HCT116 (cell line): ENCODE measurements around the gene ZDHHC14. TPM values are rescaled to one million over a fixed set of nuclear protein-coding genes. Genes with fewer than 3 reads are reported as not detected.

Experiments
- ATAC-seq: fragments of 200-7000 bp; cut with Tn5 transposase; 2 replicates; pipeline ENCODE4 v1.9.1; 2020; ENCODE audit warnings: mild to moderate bottlenecking, moderate library complexity
- BruUV-seq: library from RNA; stranded (reverse); fragments of 400-500 nt; replicated peaks from 2 replicates; lab custom pipeline; 2021; lab: Mats Ljungman, UMichigan
- CTCF ChIA-PET: fragments of 300-600 bp; sonication (Branson Sonifier 250); formaldehyde crosslinking; loops from one replicate; lab custom pipeline; 2021; ENCODE audit warnings: antibody characterized with exemption; lab: Charles Lee
- POLR2A ChIA-PET: fragments of 300-600, 350-600 bp; sonication (Branson Sonifier 250); formaldehyde crosslinking; loops from one replicate; lab custom pipeline; 2021; ENCODE audit warnings: antibody characterized with exemption; lab: Charles Lee
- RAD21 ChIA-PET, 2 experiments: fragments of 300-600 bp; sonication (Branson Sonifier 250); formaldehyde crosslinking; loops; one replicate each; lab custom pipeline; 2023; ENCODE audit warnings: low total read pairs in 2 of 2; ENCODE audit not compliant: uncharacterized antibody in 2 of 2, unreplicated experiment in 2 of 2, low non-redundant PET in 1 of 2; lab: Charles Lee
- DNase-seq: peaks from one replicate; pipeline ENCODE4 v3.0.0-alpha.2; 2010; ENCODE audit warnings: low read depth, low spot score
- H2AFZ ChIP-seq: fragments of 200-600 bp; shearing (Covaris generic), sonication (generic); 2 replicates; pipeline ENCODE4 v1.6.1; 2017; ENCODE audit warnings: low read depth, mixed run types, mixed read lengths, antibody characterized with exemption, low read length; ENCODE audit not compliant: poor library complexity, severe bottlenecking
- H3K27ac ChIP-seq: 2 replicates; pipeline ENCODE4 v1.5.1; 2012; ENCODE audit warnings: low read depth, low read length
- H3K27me3 ChIP-seq: fragments of 200-600 bp; sonication (generic); 2 replicates; pipeline ENCODE4 v1.6.1; 2016; ENCODE audit warnings: mixed run types, low read length, mixed read lengths; ENCODE audit not compliant: insufficient read depth
- H3K36me3 ChIP-seq, 2 experiments: fragments of 200-500 bp in 1 of 2; fragments of 200-600 bp in 1 of 2; sonication (Bioruptor generic) in 1 of 2; sonication (generic) in 1 of 2; 2 replicates each; pipeline versions ENCODE4 v1.5.1 to v1.6.1; 2014 to 2016; ENCODE audit warnings: low read length in 2 of 2, inconsistent platforms in 1 of 2, mixed read lengths in 1 of 2, mixed run types in 1 of 2; ENCODE audit not compliant: insufficient read depth in 2 of 2, control insufficient read depth in 1 of 2
- H3K4me1 ChIP-seq, 2 experiments: fragments of 200-600 bp in 1 of 2; sonication (generic) in 1 of 2; 2 replicates each; pipeline versions ENCODE4 v1.5.1 to v1.6.1; 2012 to 2017; ENCODE audit warnings: low read length in 2 of 2, inconsistent platforms in 1 of 2, mild to moderate bottlenecking in 1 of 2, mixed read lengths in 1 of 2, mixed run types in 1 of 2, moderate library complexity in 1 of 2; ENCODE audit not compliant: insufficient read depth in 2 of 2, control insufficient read depth in 1 of 2
- H3K4me2 ChIP-seq: fragments of 200-600 bp; sonication (generic); 2 replicates; pipeline ENCODE4 v1.6.1; 2017; ENCODE audit warnings: mixed run types, low read length, mixed read lengths
- H3K4me3 ChIP-seq, 2 experiments: fragments of 200-600 bp in 1 of 2; sonication (generic) in 1 of 2; replicated peaks in 1 of 2; 2 replicates each; pipeline ENCODE4 v1.5.1; 2011 to 2016; ENCODE audit warnings: low read length in 2 of 2, control low read depth in 1 of 2, low read depth in 1 of 2, mild to moderate bottlenecking in 1 of 2, mixed read lengths in 1 of 2, mixed run types in 1 of 2
- H3K79me2 ChIP-seq: fragments of 200-600 bp; sonication (generic); 2 replicates; pipeline ENCODE4 v1.6.1; 2017; ENCODE audit warnings: mild to moderate bottlenecking, mixed run types, low read length, moderate library complexity, mixed read lengths; ENCODE audit not compliant: insufficient read depth
- H3K9ac ChIP-seq: fragments of 200-600 bp; sonication (generic); 2 replicates; pipeline ENCODE4 v1.6.1; 2016; ENCODE audit warnings: low read length, mixed read lengths
- H3K9me2 ChIP-seq: fragments of 200-600 bp; sonication (generic), shearing (Covaris generic); 2 replicates; pipeline ENCODE4 v1.6.1; 2017; ENCODE audit warnings: mixed run types, mild to moderate bottlenecking, moderate library complexity; ENCODE audit not compliant: insufficient read depth
- H3K9me3 ChIP-seq, 2 experiments: fragments of 200-500 bp in 1 of 2; fragments of 200-600 bp in 1 of 2; sonication (Bioruptor generic) in 1 of 2; sonication (generic) in 1 of 2; 2 replicates each; pipeline ENCODE4 v1.6.1; 2014 to 2017; ENCODE audit warnings: low read length in 2 of 2, mixed read lengths in 2 of 2, inconsistent platforms in 1 of 2, low read depth in 1 of 2, mild to moderate bottlenecking in 1 of 2, mixed run types in 1 of 2, moderate library complexity in 1 of 2; ENCODE audit not compliant: control insufficient read depth in 1 of 2, insufficient read depth in 1 of 2
- H4K20me1 ChIP-seq: fragments of 200-600 bp; sonication (generic), shearing (Covaris generic); 2 replicates; pipeline ENCODE4 v1.6.1; 2017; ENCODE audit warnings: mixed run types, mild to moderate bottlenecking, moderate library complexity; ENCODE audit not compliant: insufficient read depth
- CBX3 ChIP-seq: IDR thresholded peaks from 2 replicates; pipeline ENCODE4 v1.6.1; 2012; ENCODE audit warnings: low read depth
- CEBPB ChIP-seq: IDR thresholded peaks from 2 replicates; pipeline ENCODE4 v1.6.1; 2012; ENCODE audit warnings: low read depth
- EGR1 ChIP-seq: IDR thresholded peaks from 2 replicates; pipeline ENCODE4 v1.6.1; 2012; ENCODE audit warnings: low read depth
- ELF1 ChIP-seq: IDR thresholded peaks from 2 replicates; pipeline ENCODE4 v1.6.1; 2012; ENCODE audit warnings: low read depth, borderline replicate concordance
- EZH2phosphoT487 ChIP-seq: fragments of 200-600 bp; IDR thresholded peaks from 2 replicates; pipeline ENCODE4 v1.6.1; 2018; ENCODE audit warnings: antibody characterized with exemption, borderline replicate concordance
- FOSL1 ChIP-seq: IDR thresholded peaks from 2 replicates; pipeline ENCODE4 v1.6.1; 2012; ENCODE audit warnings: low read depth
- JUND ChIP-seq: IDR thresholded peaks from 2 replicates; pipeline ENCODE4 v1.6.1; 2012
- POLR2A ChIP-seq: IDR thresholded peaks from 2 replicates; pipeline ENCODE4 v1.7.0; 2011; ENCODE audit warnings: borderline replicate concordance; ENCODE audit not compliant: insufficient read depth, insufficient read length; ENCODE audit errors: extremely low read depth
- POLR2AphosphoS5 ChIP-seq: IDR thresholded peaks from 2 replicates; pipeline ENCODE4 v1.6.1; 2011; ENCODE audit warnings: mild to moderate bottlenecking, low read depth, low read length, moderate library complexity
- TCF7L2 ChIP-seq: IDR thresholded peaks from 2 replicates; pipeline ENCODE4 v1.7.0; 2011; ENCODE audit warnings: borderline replicate concordance, inconsistent platforms; ENCODE audit not compliant: insufficient read depth, insufficient read length; ENCODE audit errors: extremely low read depth
- YY1 ChIP-seq: IDR thresholded peaks from 2 replicates; pipeline ENCODE4 v1.6.1; 2011; ENCODE audit warnings: low read length, low read depth, moderate library complexity, mild to moderate bottlenecking; ENCODE audit not compliant: insufficient replicate concordance; ENCODE audit errors: extremely low read depth
- ZFX ChIP-seq: fragments of 450-650 bp; IDR thresholded peaks from 2 replicates; pipeline ENCODE4 v1.6.1; 2017
- ZNF274 ChIP-seq: fragments of 200-500 bp; sonication (Bioruptor generic); IDR thresholded peaks from 2 replicates; pipeline ENCODE4 v1.6.1; 2014; ENCODE audit warnings: mild to moderate bottlenecking, low read depth, low read length, inconsistent platforms
- intact Hi-C: fragments of 100-400 bp; cut with micrococcal nuclease; formaldehyde crosslinking; loops from 2 replicates; pipeline ENCODE4 v1.10.0; 2022
- total RNA-seq: library from RNA; stranded (reverse); gene quantifications from one replicate; pipeline ENCODE4 v1.2.1, GENCODE V29; 2021; ENCODE audit not compliant: unreplicated experiment
- TF ChIP-seq, protein P1 (sequence below): IDR thresholded peaks from 2 replicates; pipeline ENCODE4 v1.6.1; 2012
- TF ChIP-seq, protein P2 (sequence below): IDR thresholded peaks from 2 replicates; pipeline ENCODE4 v1.6.1; 2012; ENCODE audit warnings: low read depth
- TF ChIP-seq, protein P3 (sequence below), 3 experiments: fragments of 200-600 bp in 1 of 3; sonication (generic) in 1 of 3; IDR thresholded peaks in 2 of 3; conservative IDR thresholded peaks in 1 of 3; 2 replicates each; pipeline ENCODE4 v1.5.1; 2012 to 2017; ENCODE audit warnings: low read depth in 2 of 3, low read length in 2 of 3, antibody characterized with exemption in 1 of 3, borderline replicate concordance in 1 of 3, control low read depth in 1 of 3, mild to moderate bottlenecking in 1 of 3, mixed read lengths in 1 of 3, mixed run types in 1 of 3, moderate library complexity in 1 of 3; ENCODE audit not compliant: insufficient read depth in 1 of 3

ZDHHC14 gene
- total RNA-seq, 1 experiment from 2014 or later = 5.3 TPM

DNA sequence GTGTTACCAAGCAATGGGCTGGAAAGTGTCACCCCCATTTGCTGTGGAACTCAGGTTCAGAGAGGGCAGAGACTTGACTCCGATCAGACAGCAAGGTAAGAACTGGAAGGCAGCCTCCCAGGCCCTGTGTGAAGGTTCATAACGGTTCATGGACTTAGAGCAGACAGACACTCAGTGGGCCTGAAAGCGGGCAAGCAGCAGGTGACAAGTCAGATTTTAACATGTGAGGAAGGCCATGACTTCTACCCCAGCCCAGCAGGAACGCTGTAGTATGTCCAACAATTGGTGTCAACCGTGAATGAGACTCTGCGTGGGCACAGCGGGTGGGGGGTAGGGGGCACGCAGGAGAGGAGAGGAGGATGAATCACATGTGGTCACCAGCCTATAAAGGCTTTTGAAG is 224.5 kb downstream of the ZDHHC14 start:
- no peaks in the 10 kb centered on the region for H3K9me3 ChIP-seq
- no peak for ATAC-seq
- BruUV-seq = no TSS peak

DNA sequence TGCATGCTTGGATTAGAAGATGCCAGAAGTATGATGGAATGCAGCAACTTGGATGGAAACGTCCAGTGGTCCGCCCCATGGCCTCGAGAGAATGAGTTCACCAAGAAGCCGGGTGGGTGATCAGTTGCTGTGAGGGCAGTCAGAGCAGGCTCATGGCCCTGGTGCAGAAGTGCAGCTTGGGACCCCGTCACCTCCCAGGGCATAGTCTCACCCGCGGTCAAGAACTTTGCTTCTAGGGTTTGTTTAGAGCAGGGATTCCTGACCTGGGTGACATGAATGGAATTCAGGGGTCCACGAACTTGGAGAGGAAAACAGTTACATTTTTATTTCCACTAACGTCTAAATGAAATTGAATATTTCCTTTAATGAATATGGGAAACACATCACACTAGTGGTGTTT is 225.5 kb downstream of the ZDHHC14 start:
- no peak overlapping the region for H3K4me3 ChIP-seq
- ChIA-PET CTCF (no interaction called here), RAD21 (no interaction called here), POLR2A (no interaction called here)
- DNase-seq = no peak
- H4K20me1 ChIP-seq = no peaks in the 10 kb centered on the region
- H3K27ac ChIP-seq = no peak overlapping the region
- H3K9me2 ChIP-seq = no peaks in the 10 kb centered on the region
- H2AFZ ChIP-seq = no peak overlapping the region
- H3K9me3 ChIP-seq = no peaks in the 10 kb centered on the region
- intact Hi-C loops = no loop called here
- BruUV-seq = no TSS peak
- no peak for ATAC-seq
- no peaks in the 10 kb centered on the region for H3K79me2 ChIP-seq
- no peak overlapping the region for H3K9ac ChIP-seq
- H3K36me3 ChIP-seq = no peaks in the 10 kb centered on the region
- no peak overlapping the region for H3K4me2 ChIP-seq
- H3K27me3 ChIP-seq = no peaks in the 10 kb centered on the region
- no peaks in the 10 kb centered on the region for H3K4me1 ChIP-seq
- TF ChIP-seq TCF7L2 (no peak), EGR1 (no peak), POLR2A (no peak), YY1 (no peak), POLR2AphosphoS5 (no peak), ZNF274 (no peak), JUND (no peak), CBX3 (no peak), ELF1 (no peak), FOSL1 (no peak)
- TF ChIP-seq, protein P1, sequence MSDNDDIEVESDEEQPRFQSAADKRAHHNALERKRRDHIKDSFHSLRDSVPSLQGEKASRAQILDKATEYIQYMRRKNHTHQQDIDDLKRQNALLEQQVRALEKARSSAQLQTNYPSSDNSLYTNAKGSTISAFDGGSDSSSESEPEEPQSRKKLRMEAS = no peak
- TF ChIP-seq, protein P2, sequence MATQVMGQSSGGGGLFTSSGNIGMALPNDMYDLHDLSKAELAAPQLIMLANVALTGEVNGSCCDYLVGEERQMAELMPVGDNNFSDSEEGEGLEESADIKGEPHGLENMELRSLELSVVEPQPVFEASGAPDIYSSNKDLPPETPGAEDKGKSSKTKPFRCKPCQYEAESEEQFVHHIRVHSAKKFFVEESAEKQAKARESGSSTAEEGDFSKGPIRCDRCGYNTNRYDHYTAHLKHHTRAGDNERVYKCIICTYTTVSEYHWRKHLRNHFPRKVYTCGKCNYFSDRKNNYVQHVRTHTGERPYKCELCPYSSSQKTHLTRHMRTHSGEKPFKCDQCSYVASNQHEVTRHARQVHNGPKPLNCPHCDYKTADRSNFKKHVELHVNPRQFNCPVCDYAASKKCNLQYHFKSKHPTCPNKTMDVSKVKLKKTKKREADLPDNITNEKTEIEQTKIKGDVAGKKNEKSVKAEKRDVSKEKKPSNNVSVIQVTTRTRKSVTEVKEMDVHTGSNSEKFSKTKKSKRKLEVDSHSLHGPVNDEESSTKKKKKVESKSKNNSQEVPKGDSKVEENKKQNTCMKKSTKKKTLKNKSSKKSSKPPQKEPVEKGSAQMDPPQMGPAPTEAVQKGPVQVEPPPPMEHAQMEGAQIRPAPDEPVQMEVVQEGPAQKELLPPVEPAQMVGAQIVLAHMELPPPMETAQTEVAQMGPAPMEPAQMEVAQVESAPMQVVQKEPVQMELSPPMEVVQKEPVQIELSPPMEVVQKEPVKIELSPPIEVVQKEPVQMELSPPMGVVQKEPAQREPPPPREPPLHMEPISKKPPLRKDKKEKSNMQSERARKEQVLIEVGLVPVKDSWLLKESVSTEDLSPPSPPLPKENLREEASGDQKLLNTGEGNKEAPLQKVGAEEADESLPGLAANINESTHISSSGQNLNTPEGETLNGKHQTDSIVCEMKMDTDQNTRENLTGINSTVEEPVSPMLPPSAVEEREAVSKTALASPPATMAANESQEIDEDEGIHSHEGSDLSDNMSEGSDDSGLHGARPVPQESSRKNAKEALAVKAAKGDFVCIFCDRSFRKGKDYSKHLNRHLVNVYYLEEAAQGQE = no peak
- TF ChIP-seq, protein P3, sequence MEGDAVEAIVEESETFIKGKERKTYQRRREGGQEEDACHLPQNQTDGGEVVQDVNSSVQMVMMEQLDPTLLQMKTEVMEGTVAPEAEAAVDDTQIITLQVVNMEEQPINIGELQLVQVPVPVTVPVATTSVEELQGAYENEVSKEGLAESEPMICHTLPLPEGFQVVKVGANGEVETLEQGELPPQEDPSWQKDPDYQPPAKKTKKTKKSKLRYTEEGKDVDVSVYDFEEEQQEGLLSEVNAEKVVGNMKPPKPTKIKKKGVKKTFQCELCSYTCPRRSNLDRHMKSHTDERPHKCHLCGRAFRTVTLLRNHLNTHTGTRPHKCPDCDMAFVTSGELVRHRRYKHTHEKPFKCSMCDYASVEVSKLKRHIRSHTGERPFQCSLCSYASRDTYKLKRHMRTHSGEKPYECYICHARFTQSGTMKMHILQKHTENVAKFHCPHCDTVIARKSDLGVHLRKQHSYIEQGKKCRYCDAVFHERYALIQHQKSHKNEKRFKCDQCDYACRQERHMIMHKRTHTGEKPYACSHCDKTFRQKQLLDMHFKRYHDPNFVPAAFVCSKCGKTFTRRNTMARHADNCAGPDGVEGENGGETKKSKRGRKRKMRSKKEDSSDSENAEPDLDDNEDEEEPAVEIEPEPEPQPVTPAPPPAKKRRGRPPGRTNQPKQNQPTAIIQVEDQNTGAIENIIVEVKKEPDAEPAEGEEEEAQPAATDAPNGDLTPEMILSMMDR (IDR thresholded peaks at IDR 0.05 in 2 of 3, conservative IDR thresholded peaks at IDR 0.05 in 1 of 3; ENCODE audit: borderline replicate concordance in 1 of 3, insufficient read depth in 1 of 3, low read depth in 2 of 3, low read length in 2 of 3) = no peak

More for the DNA sequence above, 224.5 kb downstream of the ZDHHC14 start:
- no peak overlapping the region for H3K27ac ChIP-seq
- H3K4me2 ChIP-seq = no peak overlapping the region
- H3K4me1 ChIP-seq = no peaks in the 10 kb centered on the region
- H3K9ac ChIP-seq = no peak overlapping the region
- no peak overlapping the region for H3K4me3 ChIP-seq
- H2AFZ ChIP-seq = no peak overlapping the region
- RAD21 ChIA-PET = no interaction called here
- DNase-seq = no peak
- TF ChIP-seq EGR1 = no peak
- TF ChIP-seq EZH2phosphoT487 = no peak
- no peak for TF ChIP-seq ELF1
- no peak for TF ChIP-seq POLR2AphosphoS5
- TF ChIP-seq ZFX = no peak
- no peak for TF ChIP-seq POLR2A
- TF ChIP-seq CEBPB = no peak
- TF ChIP-seq, all 23 proteins: peak for 0
- no peaks in the 10 kb centered on the region for H3K27me3 ChIP-seq
- H3K79me2 ChIP-seq = no peaks in the 10 kb centered on the region
- POLR2A ChIA-PET = no interaction called here
- H3K9me2 ChIP-seq = no peaks in the 10 kb centered on the region
- H3K36me3 ChIP-seq = no peaks in the 10 kb centered on the region
- H4K20me1 ChIP-seq = no peaks in the 10 kb centered on the region; the same call in 1 of the 2 replicates
- intact Hi-C loops = no loop called here
- CTCF ChIA-PET = no interaction called here
